M059J (cell line): ENCODE data around the gene FDXACB1. TPM values are rescaled to one million over a fixed set of nuclear protein-coding genes. Genes with fewer than 3 reads are reported as not detected.
A peak's percentile ranks its signal among the peaks of the same experiment; 100 is the strongest.

Experiments
- DNase-seq: peaks from one replicate; pipeline ENCODE4 v3.0.0-alpha.2; 2012; ENCODE audit warnings: low read depth
- total RNA-seq: library from RNA; depleted of rRNA; stranded (reverse); fragments of >200 nt; shearing (Covaris generic); gene quantifications from 2 replicates; pipeline ENCODE4 v1.2.3, GENCODE V29; 2014; rRNA removed

FDXACB1 gene, protein sequence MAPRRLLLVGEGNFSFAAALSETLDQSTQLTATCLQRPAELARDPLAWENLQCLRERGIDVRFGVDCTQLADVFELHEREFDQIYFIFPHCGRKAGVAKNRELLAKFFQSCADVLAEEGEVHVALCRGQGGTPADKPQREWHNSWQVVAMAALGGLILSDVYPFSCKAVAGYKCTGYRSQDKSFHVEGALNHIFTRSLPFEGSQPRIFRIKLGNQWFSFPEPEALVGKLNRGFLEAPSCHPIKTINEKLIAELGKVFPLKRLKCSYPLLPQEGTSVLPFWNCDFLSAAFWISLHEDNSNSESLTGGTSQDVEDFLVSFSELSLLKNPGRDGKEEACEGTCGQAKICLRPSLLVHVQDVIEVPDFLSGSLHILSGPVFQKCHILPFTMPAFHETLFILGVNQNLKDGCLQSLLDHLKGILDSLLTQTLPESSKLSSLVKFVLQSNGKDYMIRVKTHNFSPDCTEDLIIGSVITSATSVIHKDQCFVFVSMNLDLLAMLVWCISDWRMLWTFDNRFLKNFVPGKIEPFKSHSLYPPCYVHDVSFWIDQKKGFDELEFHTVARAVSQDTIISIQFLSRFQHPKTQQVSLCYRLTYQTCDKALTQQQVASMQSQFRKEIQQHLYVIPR
- 4.9 and 7.9 TPM in 2 replicates for total RNA-seq

DNA sequence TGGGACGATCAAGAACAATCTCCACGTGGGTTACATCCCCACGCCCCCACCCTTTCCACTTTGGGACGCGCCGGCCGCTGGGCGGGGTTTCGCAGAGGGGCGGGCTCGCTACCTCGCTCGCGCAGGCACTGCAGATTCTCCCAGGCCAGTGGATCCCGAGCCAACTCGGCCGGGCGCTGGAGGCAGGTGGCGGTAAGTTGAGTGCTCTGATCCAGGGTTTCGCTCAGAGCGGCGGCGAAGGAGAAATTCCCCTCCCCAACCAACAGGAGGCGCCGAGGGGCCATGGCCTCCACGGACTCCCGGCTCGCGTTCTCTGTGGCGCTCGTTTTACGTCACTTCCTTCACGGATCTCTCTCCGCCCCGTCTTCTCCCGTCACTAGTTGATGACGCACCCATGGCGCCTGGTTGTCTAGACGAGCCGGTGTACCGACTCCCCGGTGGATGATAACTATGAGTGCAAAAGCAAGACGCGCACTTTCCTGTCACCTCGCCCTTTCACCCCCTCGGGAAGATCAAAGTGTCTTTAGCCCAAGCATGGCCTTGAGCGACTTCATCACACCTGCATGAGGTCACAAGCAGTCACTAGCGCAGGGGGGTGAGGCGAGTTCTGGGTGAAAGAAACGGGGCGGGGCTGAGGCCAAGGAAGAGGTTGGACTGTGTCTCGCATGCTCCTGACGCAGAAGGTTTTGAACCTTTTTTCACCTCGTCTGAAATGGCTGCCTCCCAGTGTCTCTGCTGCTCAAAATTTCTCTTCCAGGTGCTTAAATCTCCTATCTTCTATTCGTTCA, at the start of gene FDXACB1, which contains the start of gene CFAP68:
FDXACB1 (minus strand) TSS at position 317 of the 788 bp plus-strand sequence; CDS start at position 284, 33 bp downstream.
CFAP68 (plus strand) TSS at position 693 of the 788 bp plus-strand sequence; CDS start at position 713, 20 bp downstream.
- peak; percentile 97 for DNase-seq

DNA sequence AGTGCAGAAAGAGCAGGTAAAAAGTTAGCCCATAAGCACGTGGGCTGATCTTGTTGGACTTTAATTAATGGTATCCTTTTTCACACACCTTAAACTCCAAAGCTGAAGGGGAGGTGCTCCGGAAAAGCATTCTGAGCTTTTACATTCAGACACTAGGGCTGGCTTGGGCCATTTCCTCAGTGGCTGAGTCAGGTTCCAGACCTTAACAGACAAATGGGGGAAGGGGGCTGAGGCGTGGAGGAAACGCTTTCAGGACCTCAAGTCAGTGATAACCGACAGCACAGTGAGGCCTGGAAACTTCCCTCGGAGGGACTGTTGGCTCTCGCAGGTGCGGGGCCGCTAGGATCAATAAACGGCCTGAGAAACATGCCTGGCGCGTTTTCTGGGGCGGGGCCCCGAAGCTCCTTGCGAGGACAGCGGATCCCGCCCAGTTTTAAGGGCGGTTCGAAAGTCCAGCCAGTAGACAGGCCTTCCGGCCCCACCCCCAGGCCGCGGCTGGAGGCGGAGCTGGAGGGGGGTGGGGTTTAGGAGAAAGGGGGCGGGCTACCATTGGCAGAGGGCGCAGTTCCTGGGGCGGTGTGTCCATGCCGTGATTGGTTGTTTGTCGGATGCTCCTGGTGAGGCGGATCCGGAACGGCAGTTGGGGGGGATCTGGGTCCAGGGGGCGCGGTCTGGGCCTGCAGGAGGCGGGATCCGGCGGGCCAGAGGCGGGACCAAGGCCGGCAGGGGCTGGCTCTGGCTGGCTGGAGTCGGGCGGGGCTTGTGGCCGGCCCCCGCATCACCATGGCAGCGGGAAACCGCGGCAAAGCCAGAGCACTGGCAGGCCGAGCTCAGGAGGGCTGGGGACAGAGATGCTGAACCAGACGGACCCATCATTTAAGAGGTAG, 47.8 kb upstream of the FDXACB1 start:
- DNase-seq = peak; percentile 94

DNA sequence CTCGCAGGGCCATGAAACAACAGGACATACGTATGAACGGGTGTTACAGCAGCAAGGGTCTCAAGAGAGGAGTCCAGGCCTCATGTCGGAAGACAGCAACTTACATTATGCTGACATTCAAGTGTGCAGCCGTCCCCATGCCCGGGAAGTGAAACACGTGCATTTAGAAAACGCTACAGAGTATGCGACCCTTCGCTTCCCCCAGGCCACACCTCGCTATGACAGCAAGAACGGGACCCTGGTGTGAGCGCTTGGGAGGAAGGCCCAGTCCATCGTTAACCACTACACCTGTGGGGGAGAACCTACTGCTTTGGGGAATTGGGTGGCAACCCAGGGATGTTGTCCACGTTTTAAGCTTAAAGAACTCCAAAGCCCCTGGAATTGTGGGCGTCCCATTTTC, 47.0 kb upstream of the FDXACB1 start:
- DNase-seq = no peak

DNA sequence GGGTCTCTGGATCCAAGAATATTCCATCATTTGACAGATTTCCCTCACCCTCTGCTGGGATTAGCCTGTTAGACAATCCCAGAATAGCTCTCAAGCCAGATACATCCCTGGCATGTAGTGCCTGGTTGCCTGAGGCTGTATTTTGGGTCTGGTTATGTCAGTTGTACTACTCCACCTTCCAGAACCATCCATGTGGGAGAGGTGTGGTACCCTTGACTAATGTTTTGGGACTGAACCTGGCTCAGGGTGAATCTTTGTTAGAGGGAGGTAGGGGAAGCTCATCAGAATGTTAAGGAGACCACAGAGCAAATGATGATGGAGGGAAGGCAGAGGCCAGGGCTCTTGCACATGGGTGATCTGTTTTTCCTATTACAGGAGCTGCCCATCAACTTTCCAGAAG, 45.0 kb upstream of the FDXACB1 start:
- peak; percentile 20 for DNase-seq

DNA sequence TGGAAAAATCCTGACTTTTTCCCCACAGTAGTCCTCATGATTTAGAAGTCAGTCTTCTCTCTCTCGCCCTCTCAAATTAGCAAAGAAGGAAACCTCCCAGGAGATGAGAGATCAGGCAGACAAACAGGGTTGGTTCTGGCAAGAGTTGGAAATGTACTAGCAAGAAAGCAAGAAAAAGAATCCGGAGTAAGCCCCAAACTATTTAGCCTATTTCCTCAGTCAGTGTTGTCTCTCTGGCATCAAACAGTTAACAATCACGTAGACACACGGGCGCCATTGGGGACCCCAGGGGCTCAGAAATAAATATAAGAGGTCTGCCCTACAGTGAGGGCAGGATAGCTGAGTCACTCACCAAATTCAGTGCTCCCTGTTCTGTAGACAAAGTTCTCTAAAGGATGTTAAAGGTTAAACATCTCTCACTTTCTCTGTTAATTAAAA, 44.4 kb upstream of the FDXACB1 start:
- peak; percentile 48 for DNase-seq

DNA sequence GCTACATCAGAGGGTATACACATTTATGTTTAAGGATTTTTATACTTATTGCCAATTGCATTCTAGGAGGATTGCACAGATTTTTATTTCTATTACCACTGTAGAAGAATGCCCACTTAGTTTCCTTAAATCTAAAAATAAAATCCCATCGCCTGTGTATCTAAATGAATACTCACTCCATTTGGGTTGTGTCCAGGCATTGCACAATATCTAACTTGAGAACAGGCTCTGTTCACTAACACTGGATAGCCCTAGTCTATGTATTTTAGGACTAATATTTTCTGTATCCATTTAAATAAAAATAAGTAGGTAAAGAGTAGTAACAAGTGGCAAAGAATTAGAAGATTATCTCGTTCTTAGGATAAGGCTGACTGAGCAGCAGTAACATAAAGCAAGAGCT, 43.8 kb upstream of the FDXACB1 start:
- DNase-seq = peak; percentile 69

DNA sequence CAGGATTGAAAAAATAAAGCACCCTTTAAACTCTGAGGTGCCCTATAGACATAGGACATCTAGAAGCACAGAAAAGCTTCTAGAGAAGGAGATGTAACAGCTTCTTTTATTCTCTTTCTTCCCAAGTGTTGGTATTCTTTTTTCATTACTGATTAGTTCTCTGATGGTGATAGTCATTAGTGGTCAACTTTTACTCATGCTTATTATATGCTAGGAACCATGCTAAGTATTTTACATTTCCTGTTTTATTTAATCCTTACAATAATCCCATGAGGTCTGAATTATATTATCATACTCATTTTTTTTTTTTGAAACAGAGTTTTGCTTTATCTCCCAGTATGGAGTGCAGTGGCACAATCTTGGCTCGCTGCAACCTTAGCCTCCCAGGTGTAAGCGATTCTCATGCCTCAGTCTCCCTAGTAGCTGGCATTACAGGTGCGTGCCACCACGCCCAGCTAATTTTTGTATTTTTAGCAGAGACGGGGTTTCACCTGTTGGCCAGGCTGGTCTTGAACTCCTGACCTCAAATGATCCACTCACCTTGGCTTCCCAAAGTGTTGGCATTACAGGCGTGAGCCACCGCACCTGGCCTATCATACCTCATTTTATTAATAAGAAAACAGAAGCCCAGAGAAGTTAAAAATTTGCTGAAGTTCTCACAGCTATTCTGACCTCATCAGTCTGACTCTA, 42.7 kb upstream of the FDXACB1 start:
- no peak for DNase-seq

DNA sequence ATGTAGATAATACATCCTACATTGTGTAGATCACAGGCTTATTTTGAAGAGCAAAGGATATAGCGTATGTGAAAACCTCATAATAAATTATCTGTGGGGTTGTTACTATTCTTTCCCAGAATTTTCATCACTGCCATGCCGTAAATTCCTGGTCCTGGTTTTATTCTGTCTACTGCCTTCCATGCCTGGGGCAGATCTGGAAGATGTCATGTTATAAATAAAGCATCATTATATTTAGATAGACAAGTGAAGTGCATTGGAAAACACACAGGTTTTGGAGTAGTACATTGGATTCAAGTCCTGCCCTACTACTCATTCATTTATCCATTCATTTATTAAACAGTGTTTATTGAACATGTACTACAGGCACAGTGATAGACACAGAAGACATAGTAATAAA, 41.9 kb upstream of the FDXACB1 start:
- DNase-seq = no peak

DNA sequence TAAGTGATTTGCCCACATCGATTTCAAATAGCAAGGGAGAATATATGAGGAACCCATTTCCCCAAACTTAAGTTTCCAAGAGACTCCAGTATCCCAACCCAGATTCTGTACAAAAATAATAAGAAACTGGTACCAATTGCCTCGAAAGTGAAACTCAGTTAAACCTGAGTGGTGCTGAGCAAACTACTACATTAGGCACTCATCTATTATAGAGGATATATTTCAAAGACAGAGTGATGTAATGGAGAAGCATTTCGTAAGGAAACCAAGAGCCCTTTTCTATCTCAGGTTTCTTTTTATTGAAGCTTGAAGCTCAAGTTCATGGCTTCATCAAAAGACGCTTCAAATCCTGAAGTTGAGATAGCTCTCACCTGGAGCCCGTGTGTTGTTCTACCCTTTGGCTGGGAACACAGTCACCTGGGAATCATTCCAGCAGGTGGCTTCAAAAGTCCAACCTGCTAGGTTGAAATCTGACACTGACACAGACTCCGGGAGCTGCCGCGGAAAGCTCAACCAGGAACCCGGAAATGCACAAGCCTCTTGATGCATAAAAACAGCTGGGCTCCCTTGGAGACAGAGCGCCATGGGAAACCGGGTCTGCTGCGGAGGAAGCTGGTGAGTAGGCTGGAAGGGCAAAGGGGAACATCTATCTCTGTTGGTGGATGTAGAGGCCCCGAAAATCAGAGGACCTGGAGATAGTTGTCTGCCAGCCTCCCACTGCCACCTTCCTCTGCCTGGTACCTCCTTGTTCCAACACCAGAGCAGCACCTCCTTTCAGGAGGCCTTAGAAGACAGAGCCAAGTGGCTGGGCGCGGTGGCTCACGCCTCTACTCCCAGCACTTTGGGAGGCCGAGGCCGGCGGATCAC, 39.7 kb upstream of the FDXACB1 start, which contains the start of gene C11orf52:
C11orf52 (plus strand) TSS at position 524 of the 867 bp plus-strand sequence; CDS start at position 584, 60 bp downstream.
- no peak for DNase-seq

DNA sequence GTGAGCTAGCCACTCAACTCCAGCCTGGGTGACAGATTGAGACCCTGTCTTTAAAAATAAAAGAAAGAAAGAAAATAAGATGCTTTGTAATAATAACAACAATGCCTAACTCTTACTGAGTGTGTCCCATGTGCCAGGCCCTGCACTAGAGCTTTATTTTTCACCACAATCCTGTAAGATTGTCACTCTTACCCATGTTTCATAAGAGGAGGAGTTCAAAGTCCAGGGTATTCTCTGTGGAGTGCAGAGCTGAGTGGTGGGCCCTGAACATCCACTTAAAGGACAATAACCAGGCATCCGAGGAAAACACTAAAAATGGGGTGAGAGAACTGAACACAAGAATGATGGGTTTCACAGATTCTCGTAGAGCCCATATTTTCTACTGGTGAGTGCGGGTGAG, 38.8 kb upstream of the FDXACB1 start:
- no peak for DNase-seq

DNA sequence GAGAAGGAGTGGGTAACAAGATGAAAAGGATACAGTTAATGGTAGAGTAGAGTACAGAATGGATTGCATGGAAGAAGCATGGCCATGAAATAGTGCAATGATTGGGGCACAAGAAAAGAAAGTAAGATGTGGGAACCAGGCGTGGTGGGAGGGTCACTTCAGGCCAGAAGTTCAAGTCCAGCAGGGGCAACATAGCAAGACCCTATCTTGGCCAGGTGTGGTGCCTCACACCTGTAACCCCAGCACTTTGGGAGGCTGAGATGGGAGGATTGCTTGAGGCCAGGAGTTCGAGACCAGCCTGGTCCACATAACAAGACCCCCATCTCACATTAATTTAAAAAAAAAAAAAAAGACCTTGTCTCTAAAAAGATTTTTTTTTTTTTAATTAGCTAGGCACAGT, 38.3 kb upstream of the FDXACB1 start:
- no peak for DNase-seq

DNA sequence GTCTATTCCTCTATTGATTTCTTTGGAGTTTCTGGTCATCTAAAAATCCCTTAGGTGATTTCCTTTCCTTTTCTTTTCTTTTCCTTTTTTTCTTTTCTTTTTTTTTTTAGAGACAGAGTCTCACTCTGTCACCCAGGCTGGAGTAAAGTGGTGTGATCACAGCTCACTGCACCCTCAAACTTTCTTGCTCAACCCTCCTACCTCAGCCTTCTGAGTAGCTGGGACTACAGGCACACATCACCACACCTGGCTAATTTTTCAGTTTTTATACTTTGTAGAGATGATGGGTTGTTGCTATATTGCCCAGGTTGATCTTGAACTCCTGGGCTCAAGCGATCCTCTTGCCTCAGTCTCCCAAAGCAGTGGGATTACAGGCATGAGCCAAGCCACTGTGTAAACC, 37.8 kb upstream of the FDXACB1 start:
- DNase-seq = no peak

DNA sequence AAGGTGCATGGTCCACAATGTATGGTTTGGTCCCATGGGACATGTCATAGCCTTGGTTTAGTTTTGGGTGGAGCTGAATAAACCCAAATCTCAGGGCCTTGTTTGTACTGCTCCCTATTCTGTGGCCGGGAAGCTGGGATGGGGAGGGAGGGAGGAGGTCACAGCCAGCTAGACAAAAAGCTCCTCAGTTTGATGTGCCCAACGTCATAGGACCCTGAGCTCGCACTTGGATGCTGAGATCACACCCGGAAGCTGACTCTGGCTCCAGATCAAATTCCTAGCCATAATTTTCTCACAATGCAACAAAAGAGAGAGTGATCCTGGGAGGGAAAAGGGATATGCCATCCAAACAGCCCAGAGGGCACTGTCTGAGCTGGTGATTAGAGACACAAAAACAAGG, 35.0 kb upstream of the FDXACB1 start:
- DNase-seq = peak; percentile 27

DNA sequence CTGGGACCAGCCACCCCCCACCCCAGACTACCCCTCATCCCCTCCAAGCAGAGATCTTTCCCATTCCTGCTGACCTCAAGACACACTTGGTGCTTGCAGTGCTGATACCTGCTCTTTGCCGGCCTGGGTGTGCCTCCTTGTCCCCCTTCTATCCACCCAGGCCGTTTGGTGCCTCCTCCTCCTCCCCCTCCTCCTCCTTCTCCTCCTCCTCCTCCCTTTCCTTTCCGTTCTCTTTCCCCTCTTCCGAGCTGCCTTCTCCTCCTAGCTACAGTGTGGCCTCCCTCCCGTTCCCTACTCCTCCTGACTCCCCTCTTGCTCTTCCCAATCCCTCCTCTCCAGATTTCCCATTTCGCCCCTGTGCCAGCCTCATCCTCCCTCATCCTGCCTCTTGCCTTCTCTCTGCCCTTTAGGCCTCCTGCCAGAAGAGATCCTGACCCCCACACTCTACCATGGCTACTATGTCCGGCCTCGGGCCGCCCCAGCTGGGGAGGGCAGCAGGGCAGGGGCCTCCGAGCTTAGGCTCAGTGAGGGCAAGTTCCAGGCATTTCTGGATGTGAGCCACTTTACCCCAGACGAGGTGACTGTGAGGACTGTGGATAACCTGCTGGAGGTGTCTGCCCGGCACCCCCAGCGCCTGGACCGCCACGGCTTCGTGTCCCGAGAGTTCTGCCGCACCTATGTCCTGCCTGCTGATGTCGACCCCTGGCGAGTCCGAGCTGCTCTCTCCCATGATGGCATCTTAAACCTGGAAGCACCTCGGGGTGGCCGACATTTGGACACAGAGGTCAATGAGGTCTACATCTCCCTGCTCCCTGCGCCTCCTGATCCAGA, 34.3 kb upstream of the FDXACB1 start:
- DNase-seq = no peak

DNA sequence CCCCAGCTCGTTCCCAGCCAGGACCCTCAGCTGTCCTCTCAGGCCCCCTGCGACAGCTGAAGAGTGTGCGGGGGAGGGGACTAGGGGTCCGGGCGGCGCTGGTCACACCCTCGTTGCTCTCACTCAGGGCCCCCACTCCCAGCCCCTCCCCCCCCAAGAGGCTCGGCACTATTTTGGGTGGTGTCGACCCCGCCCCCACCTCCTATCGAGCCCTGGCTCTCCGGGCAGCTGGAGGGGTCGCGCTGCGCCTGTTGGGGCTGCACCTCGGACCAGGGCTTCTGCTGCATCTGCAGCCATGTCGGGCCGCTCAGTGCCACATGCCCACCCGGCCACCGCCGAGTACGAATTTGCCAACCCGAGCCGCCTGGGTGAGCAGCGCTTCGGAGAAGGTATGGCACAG, 33.6 kb upstream of the FDXACB1 start, which contains the start of gene HSPB2:
HSPB2 (plus strand) TSS at position 200 of the 400 bp plus-strand sequence; CDS start at position 296, 96 bp downstream.
- DNase-seq = no peak

DNA sequence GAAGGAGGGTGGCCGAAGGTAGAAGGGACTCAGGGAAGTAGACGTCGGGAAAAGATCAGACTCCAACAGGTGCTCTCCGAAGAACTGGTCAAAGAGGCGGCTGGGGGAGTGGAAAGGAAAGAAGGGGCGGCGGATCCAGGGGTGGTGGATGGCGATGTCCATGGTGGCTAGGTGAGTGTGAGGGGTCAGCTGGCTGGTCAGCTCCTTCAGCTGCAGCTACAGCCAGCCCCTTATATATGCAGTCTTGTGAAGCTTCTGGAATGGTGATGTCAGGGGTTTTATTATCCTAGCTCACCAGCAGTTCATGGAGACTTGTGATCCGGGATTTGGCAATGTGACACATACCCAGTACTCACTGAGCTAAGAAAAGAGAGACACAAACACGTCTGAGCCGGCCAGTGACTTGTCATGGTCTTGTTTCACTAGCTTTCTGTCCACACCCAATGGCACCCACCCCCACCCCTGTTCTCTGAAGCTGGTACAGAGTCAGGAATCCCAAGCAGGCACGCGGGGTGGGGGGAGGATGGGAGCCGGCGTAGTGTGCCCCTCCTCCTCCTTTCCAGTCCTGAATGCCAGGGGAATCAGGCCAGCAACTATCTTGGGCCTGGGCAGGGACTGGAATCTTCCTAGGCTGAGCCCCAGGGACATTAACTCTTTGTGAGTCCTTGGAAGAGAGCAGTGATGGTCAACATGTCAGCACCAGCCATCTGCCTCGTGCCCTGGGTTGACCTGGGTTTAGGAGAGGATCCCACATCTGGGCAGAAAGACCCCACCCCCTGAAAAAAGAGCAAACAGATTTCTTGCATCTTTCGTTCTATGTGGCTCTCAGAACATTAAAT, 32.8 kb upstream of the FDXACB1 start, which contains the start of gene CRYAB:
CRYAB (minus strand) TSS at position 208 of the 839 bp plus-strand sequence; CDS start at position 162, 46 bp downstream.
- peak; percentile 61 for DNase-seq
